NCI-H345 (cell line): ENCODE measurements around the gene MEF2C.
"Not testable (repeated sequence)": the region's sequence is repeated elsewhere in the genome, so short reads cannot be mapped to it uniquely, and the experiment has no call there.

ENCODE experiments used
- DNase-seq: peaks from one replicate; lab custom pipeline; 2025; lab: John Stamatoyannopoulos, UW

Gene MEF2C

DNA sequence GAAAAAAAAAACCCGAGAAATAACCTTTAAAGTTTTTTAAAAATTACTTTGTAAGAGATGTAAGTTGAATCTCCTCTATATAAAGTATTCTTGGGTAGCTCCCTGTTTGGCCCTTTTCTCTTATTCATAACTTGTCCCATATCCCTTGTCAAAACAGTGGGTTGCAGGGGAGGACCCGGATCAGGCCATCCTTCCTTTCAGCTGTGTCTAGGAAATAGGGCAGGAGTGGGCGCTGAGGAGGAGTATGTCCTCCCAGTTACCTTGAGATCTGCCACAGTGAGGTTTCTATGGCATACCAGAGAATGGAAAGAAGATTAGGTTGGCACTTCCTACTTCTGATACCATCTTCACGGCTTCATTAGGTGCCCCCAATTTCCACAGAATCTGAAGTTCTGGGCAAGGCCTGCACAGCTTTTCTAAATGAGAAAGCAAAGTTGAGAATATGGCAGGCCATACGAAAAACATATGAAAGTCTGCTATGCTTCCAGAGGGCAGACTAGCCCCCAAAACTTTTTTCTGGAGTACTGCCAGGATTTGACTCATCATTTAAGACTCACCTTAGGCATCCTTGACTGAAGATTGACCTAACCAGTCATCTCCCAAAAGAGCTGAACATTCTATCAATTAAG is 20.3 kb downstream of the MEF2C start:
- DNase-seq = no peak

DNA sequence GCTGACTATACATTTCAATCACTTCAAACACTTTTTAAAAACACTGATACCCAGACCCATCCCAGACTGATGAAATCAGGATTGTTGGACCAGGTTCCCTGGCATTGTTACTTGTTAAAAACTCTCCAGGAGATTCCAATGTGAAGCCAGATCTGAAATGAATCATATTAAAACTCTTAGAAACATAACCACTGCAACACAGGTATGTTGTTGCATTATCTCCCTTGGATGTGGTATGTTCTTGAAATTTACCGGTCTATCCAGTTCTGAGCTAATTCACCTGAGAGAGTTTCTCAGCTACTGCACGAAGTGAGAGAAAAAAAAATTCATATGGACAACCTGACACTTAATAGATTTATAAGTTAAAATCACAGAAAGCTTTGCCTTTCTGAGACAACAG is 21.8 kb downstream of the MEF2C start:
- DNase-seq = no peak

DNA sequence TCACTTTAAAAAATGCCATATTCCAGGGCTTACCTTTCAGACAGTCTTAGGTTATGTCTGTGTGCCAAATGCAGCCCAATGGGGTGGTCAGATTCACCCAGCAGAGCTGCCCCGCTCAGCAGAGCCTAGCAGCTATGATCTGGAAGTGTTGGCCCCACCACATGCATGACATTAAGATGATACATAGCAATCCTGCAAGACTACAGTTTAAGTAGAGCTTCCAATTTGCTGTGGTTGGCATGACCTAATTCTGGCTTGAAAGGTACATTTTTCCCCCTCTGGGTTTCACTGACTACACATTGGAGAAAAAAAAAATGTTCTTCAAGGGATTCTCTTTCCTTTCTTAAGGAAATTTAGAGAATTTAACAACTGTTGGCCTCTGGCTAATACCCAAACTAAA is 22.5 kb downstream of the MEF2C start:
- DNase-seq = no peak

DNA sequence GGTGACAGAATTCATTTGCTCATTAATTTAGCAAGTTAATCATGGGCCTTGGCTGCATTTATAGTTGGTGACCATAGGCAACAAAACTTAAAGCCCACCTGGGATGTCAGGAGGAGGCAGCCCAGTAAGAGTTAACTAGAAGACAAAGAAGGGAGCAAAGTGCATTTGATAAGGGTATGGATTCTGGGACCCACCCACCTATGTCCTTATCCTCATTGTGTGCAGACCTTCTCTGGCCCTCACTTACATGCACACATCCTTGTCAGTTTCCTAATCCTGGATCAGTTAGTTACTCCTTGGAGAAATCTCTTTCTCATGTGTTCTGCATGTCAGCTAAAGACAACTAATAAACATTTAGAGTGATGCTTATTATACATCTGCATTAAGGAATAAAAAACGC is 24.6 kb downstream of the MEF2C start:
- DNase-seq = no peak

DNA sequence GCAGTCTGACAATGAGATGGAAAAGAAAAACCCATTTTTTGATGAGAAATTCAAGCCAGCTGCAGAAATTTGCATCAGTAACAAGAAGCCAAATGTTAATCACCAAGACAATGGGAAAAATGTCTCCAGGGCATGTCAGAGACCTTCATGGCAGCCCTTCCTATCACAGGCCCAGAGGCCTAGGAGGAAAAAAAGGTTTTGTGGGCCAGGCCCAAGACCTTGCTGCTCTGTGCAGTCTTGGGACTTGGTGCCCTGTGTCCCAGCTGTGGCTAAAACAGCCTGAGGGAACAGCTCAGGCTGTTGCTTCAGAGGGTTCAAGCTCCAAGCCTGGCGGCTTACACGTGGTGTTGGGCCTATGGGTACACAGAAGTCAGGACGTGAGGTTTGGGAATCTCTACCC is 26.6 kb downstream of the MEF2C start:
- DNase-seq = not testable (repeated sequence)

DNA sequence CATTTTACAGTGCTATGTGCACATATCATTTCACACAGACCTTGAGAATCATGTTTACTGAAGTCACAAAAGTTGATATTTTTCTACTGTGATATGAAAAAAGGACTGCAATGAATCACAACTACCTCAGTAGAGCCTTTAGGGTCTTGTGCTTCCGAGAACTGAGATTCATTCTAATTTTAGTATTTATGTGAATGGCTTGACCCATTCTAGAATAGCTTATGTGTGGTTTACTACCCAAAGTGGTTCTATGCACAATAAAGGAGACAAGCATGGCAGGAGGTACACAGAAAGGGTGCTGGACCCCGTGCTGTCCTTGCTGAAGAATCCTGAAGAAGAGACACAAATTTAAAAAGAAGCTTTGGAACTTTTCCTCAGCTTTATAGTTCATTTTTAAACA is 28.2 kb downstream of the MEF2C start:
- no peak for DNase-seq

DNA sequence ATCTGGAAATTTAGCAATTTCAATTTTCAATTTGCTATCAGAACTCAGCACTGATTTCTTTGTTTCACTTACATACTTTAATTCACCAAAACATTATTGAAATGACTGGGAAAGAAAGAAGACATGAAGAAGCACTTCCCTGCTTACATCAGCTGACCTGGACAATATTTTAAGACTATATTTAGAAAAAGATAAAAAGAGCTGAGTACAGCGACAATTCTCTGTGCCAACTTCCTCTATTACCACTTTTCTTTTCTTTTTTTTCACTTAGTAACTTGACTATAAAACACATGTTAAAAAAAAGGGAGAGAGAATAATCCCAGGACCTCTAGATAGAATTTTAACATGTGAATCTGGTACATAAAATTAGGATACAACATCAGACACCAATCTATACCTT is 35.6 kb downstream of the MEF2C start:
- DNase-seq = no peak

DNA sequence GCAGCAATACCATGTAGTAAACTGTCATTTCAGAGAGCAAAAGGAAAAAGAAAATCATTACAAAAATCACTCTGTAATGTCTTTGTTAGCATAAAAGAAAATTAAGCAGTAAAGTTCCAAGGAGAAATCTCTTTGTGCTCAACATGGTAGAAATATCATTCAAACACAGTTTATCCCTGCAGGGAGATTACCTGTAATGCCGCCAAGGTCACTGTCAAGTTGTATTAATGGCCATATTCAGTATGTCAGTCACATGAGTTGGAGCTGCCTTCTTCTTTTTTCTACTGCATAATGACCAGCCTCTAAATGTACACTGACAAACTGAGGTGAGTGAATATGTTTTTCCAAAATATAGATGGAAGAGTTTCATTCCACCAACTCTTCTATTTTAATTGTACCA is 36.5 kb downstream of the MEF2C start:
- no peak for DNase-seq

DNA sequence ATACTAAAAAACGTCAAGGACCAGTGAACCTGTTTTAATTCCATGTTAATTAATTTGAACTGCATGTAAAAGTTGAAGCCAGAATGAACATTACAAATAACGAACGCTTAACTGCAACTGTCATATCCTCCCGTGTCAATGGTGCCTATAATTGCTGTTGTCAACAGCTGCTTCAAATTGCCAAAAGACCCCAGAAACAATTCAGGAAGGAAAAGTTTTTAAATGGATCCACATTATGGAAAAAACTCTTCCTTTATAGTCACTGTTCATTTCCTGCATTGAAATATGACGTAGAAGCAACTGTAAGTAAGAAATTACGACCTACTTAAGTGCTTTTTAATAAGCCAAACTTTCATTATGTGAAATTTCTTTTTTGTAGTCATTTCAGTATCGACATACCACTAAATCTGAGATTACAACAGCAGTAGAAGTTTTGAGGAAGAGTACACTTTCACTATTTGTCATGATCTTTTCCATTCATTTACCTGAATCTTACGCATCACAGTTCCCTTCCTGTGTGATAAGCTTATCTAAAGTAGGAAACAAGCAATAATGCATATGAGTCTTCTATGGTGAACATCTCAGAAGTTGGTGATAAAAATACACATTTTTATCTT is 37.8 kb downstream of the MEF2C start:
- DNase-seq = no peak

DNA sequence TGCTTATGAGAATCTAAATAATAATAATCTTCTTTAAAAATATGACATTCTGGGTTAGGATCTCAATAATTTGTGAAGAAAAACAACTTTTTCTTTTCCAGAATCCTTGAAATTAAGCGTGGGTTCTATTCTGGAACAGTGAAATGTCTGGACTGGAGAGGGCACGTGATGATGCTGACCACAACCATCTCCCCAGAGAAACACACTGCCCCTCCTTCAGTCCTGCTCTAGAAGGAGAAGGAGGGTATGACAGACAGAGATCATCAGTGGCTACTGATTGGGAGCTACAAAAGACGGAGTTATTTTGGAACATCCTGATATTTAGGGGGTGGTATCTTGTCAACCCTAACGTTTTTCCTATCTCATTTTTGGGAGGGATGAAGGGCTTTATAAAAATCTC is 40.2 kb downstream of the MEF2C start:
- no peak for DNase-seq

DNA sequence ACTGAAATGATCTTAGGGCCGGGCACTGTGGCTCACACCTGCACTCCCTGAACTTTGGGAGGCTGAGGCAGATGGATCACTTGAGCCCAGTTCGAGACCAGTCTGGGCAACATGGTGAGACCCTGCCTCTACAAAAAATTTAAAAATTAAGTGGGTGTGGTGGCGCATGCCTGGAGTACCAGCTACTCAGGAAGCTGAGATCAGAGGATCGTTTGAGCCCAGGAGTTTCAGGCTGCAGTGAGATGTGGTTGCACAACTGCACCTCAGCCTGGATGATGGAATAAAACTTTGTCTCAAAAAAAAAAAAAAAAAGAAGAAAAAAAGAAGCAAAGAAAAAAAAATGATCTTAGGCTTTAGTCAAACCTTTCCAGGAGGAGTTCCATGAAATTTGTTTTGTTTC is 41.8 kb downstream of the MEF2C start:
- DNase-seq = no peak

DNA sequence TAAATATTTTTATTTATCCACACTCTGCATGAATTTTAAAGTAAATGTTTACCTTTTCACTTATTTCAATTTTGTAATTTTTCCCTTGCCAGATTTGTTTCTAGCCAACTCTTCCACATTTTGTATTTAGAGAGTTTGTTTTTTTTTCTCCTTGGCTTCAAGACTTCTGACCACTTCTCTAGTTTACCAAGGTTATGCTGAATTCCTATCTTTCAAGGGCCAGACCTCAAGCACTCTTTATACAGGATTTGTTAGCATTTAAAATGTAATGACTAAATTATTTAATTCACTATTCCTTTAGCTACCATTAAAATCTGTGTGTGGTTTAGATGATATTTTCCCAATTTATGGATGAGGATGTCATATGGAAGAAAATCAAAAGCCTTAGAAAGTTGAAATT is 42.5 kb downstream of the MEF2C start:
- no peak for DNase-seq

DNA sequence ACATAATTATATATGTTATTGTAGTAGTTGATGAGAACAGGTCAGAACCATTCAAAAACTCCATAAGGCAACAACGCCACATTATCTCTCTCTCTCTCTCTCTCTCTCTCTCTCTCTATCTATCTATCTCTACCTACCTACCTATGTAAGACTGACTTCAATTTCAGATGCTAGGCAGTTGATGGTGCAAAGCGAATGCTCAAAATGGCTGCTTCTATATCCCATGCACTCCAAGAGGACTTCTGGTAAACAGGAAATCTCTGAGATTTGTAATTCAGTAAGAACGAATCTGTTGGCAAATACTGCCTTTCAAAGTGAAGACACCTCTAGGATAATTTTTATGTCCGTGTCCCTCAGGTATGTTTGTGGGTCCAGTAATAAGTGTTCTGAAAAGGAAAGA is 43.7 kb downstream of the MEF2C start:
- DNase-seq = no peak

DNA sequence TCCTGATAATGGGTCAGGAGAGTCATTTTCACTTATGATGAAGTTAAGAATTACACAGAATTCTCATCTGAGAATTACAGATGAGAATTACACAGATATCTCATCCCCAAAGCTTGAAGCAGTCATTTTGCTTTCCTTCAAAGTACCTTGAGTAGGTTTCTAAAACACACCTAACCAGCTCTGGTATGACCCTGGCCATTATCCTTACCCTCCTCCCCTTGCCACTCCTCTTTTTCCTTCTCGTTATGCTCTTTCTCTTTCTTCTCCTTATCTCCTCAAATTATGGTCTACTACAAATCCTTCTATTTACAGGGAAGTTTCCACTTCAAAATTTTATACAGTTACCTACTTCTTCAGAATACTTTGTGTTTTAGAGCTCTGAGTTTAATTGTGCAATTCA is 44.5 kb downstream of the MEF2C start:
- no peak for DNase-seq

DNA sequence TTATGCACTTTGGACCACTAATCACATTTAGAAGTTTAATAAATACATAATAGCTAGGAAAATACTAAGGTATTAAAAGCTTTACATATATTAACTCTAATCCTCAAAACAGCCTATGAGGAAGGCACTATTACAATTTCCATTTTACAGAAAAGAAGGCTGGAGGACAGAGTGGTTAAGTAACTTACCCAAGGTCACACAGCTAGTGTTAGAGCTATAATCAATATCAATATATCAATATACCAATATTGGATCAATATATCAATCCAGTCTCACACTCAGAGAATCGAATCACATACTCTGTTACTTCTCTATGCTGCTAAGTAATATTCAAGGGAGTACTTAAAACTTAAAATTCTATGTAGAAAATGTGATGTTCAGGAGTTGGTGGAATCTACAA is 45.2 kb downstream of the MEF2C start:
- no peak for DNase-seq

DNA sequence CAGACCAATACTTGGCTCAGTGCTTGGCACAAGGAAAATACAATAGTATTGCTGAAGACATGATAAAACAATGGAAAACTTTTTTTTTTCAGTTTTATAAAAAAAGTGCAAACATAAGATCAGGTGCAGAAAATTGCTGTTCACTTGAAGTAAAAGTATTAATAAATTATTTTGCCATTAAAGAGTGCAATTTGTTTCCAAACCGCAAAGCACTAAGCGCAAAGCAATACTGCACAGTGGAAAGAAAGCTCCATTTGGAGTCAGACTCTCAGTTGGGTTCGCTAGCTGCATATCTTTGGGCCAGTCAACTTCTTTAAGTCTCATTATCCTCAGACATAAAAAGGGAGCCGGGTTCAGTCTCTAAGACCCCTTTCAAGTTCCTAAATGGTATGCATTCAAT is 45.8 kb downstream of the MEF2C start:
- DNase-seq = no peak

DNA sequence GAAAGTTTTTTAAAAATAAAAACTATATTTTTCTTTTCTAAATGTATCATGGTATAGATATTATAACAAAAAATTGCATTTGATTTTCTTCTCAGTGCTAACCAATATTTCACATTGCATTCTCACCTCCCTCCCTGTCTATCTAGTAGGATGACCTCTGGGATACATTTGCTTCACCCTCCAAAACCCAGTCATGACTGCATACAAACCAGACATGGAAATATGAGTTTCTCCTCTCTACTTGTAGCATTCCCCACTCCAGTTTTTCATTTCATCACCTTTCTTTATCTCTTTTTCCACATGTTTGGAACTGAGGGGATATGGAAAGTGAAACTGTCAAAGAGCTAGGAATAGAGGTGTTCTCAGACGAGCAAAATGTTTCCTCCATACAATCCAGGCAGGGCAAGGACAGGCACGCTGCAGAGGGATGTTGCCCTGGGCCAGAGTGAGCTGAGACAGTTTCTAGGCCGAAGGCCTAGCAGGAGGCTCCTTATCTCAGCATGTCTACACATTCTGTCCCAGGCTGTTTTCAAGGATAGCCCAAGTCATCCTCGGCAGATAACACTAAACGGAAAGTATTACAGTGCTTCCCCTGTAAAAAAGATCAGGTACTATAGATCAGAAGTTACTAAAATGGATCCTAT is 46.7 kb downstream of the MEF2C start:
- no peak for DNase-seq

DNA sequence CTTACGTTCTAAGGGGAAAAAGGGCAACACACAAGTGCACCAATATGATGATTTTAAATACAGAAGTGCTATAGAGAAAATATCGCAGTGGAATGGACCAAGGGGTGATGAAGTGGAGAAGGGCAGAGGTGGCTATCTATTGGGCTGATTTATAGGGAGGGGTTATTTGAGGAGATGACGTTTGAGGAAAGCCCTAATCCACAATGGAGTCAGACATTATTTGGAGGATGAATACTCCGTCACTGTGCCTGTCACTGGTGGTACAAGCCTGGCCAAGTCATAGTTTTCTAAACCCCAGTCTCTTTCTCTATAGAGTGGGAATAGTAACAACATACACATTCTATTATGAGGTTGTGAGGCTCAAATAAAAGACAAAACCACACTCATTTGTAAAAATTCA is 48.5 kb downstream of the MEF2C start:
- DNase-seq = no peak

DNA sequence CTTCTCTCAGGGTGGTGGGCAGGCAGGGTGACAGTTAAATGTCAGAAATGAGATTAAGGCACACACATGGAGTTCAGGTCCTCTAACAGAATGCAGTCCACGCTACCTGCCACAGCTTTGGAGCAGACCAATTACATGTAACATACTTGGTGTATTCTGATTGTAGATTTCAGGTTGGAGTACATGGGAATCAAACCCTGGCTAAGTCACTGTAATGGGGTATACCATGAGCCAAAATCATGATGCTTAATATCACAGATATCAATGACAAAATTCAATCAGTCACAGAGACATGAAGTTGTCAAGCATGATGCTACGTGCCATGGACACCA is 48.9 kb downstream of the MEF2C start:
- DNase-seq = no peak

DNA sequence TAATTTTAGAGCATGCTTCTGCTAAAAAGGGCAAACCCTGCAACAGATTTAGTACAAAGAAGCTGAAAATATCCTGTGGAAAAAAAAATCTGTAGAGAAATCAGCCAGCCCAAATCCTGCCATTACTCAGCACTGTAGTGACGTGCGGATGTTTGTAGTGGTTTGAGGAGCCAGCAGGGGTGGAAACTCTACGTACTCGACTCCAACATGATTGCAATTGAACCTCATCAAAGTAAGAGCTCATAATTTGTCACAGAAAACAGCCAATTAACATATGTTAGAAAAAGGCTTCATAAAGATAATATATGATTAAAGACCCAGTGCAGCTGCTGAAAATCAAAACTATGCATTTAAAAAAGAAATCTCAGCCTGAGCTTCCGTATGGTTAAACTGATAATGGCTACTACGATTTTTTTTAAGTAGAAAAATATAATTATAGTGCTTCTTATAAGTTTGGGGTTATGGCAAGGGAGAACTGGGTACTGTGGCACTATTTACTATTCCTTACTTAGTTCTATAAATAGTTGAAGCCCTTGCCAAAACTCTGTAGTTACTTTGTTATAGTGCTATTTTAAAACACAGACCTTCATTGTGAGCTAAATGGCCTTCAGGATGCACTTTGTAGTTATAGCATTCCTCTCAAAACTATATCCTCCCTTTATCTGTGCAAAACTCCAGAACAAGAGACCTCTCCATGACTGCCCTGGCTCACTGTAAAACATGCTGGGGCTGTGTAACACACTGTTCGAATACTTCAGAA is 49.4 kb downstream of the MEF2C start:
- DNase-seq = no peak

DNA sequence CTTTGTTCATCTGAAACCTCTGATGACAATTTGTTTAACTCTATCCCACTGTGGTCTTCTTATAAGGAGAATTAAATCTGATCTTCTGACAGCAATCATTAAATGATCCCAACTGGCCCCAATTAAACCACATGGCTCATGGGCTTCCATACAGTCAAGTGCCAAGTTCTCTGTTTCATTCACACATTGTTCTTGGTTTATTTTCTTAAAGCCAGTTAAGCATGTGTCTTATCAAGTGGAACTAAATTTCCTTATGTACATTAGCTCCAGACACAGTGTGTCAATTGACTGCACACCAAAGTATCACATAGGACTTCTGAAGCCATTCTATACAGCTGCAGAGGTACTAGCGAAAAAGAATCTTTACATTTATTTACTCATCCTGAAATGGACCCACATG is 51.2 kb downstream of the MEF2C start:
- no peak for DNase-seq

DNA sequence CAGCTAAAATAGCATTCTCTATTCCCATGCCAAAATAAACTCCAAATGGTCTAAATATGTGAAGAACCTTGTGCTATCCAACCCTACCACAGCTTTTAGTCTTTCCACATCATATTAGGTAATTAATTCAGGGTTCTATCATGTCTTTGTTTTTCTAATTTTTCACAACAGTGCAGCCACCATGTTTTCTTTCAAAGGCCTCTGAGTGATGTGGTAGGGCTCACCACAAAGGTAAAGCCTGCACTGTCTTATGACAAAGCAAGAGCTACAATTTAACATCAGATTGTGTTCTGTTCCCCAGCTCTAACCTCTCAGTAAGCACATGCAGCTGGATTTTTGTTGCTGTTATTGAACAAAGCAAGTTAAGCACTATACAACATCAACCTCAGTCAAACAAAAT is 52.4 kb downstream of the MEF2C start:
- no peak for DNase-seq

DNA sequence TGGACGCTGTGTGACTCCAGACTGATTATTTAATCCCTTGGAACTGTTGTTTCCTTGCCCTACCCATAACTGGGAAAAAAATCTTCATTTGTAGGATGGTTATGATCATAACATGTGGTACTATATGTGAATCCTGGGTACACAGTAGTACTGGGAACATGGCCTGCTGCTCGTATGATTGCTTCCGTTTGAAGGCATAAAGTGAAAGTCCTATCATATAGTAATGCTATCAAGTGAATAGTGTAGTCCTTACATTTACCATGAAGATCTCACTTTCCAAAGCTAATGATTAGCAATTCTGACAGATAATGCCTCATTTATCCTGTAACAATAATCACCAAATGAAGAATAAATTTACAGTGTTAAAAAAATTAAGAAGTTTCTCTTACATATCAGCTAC is 53.2 kb downstream of the MEF2C start:
- DNase-seq = no peak
